Naive thymus-derived CD4-positive, alpha-beta T cell (primary cell): ENCODE results near the gene ARHGEF40. TPM values are rescaled to one million over a fixed set of nuclear protein-coding genes. Genes with fewer than 3 reads are reported as not detected.

Experiments used
- ATAC-seq: fragments of 150-1000 bp; cut with Tn5 transposase; 2 replicates; pipeline ENCODE4 v1.10.0; 2021; ENCODE audit warnings: mild to moderate bottlenecking, moderate library complexity
- CTCF ChIA-PET: fragments of 350-600 bp; sonication (Branson Sonifier 250); formaldehyde crosslinking; loops from one replicate; lab custom pipeline; 2021; ENCODE audit warnings: antibody characterized with exemption; lab: Charles Lee
- POLR2A ChIA-PET: fragments of 350-600 bp; sonication (Branson Sonifier 250); formaldehyde crosslinking; loops from one replicate; lab custom pipeline; 2021; ENCODE audit warnings: antibody characterized with exemption, inconsistent platforms; lab: Charles Lee
- DNase-seq, 9 donors: peaks; one replicate each; pipeline versions ENCODE4 v3.0.0 to v3.0.0-alpha.2; 2020 to 2022; ENCODE audit warnings: mixed read lengths in 1 of 9
- H3K27ac ChIP-seq: one replicate; pipeline ENCODE4 v1.7.0; 2013; ENCODE audit warnings: mild to moderate bottlenecking, low read depth, low read length, moderate library complexity
- H3K27me3 ChIP-seq, 2 donors: one replicate each; pipeline ENCODE4 v1.7.0; 2013; ENCODE audit warnings: low read length in 2 of 2, mild to moderate bottlenecking in 2 of 2, moderate library complexity in 2 of 2; ENCODE audit not compliant: control insufficient read depth in 2 of 2, insufficient read depth in 2 of 2
- H3K36me3 ChIP-seq, 3 experiments: 1 replicate in 2 of 3; 2 replicates in 1 of 3; pipeline ENCODE4 v1.7.0; 2013; ENCODE audit warnings: low read length in 3 of 3, mild to moderate bottlenecking in 3 of 3, moderate library complexity in 1 of 3; ENCODE audit not compliant: insufficient read depth in 3 of 3, control insufficient read depth in 2 of 3
- H3K4me1 ChIP-seq, 2 donors: one replicate each; pipeline ENCODE4 v1.7.0; 2013; ENCODE audit warnings: low read length in 2 of 2, mild to moderate bottlenecking in 2 of 2, moderate library complexity in 1 of 2; ENCODE audit not compliant: control insufficient read depth in 2 of 2, insufficient read depth in 2 of 2
- H3K4me3 ChIP-seq: 2 replicates; pipeline ENCODE4 v1.7.0; 2013; ENCODE audit warnings: mild to moderate bottlenecking, low read length
- H3K9me3 ChIP-seq, 3 experiments: 1 replicate in 2 of 3; 2 replicates in 1 of 3; pipeline ENCODE4 v1.7.0; 2013; ENCODE audit warnings: low read length in 3 of 3; ENCODE audit not compliant: control insufficient read depth in 2 of 3
- H3K27ac Mint-ChIP-seq, 9 donors: one replicate each; pipeline ENCODE4 v1.8.0; 2020 to 2022; ENCODE audit warnings: mixed read lengths in 9 of 9, mild to moderate bottlenecking in 8 of 9, moderate library complexity in 5 of 9, inconsistent platforms in 2 of 9
- H3K27me3 Mint-ChIP-seq, 5 donors: one replicate each; pipeline ENCODE4 v1.8.0; 2021 to 2022; ENCODE audit warnings: mixed read lengths in 5 of 5, mild to moderate bottlenecking in 1 of 5
- H3K36me3 Mint-ChIP-seq, 5 donors: one replicate each; pipeline ENCODE4 v1.8.0; 2020 to 2022; ENCODE audit warnings: mixed read lengths in 5 of 5, mild to moderate bottlenecking in 3 of 5, inconsistent platforms in 1 of 5
- H3K4me1 Mint-ChIP-seq, 7 donors: one replicate each; pipeline ENCODE4 v1.8.0; 2020 to 2022; ENCODE audit warnings: mixed read lengths in 7 of 7, mild to moderate bottlenecking in 3 of 7, inconsistent platforms in 1 of 7
- H3K4me3 Mint-ChIP-seq, 10 donors: one replicate each; pipeline ENCODE4 v1.8.0; 2020 to 2022; ENCODE audit warnings: mild to moderate bottlenecking in 10 of 10, mixed read lengths in 10 of 10, moderate library complexity in 6 of 10, inconsistent platforms in 2 of 10
- H3K9me3 Mint-ChIP-seq, 11 donors: one replicate each; pipeline ENCODE4 v1.8.0; 2020 to 2022; ENCODE audit warnings: mixed read lengths in 11 of 11, mild to moderate bottlenecking in 4 of 11, inconsistent platforms in 1 of 11, moderate library complexity in 1 of 11
- intact Hi-C, 2 donors: fragments of 100-400 bp; cut with micrococcal nuclease; formaldehyde crosslinking; loops; one replicate each; pipeline ENCODE4 v1.15.1; 2023
- polyA plus RNA-seq, 2 donors: library from polyadenylated mRNA; unstranded; fragments of 300-500 nt; fragmentation: Illumina TruSeq; gene quantifications; one replicate each; pipeline ENCODE4 v1.2.3, GENCODE V29; 2021
- total RNA-seq, 6 experiments: library from RNA in 5 of 6; stranded (reverse) in 5 of 6; gene quantifications; 1 replicate in 5 of 6; 2 replicates in 1 of 6; pipeline ENCODE4 v1.2.3 and lab custom pipeline; 2021 to 2026

The ARHGEF40 gene
- total and polyA plus RNA-seq, 7 experiments from 2014 or later: 0.11 to 40.5 (median 0.81) TPM; not detected in 2

DNA sequence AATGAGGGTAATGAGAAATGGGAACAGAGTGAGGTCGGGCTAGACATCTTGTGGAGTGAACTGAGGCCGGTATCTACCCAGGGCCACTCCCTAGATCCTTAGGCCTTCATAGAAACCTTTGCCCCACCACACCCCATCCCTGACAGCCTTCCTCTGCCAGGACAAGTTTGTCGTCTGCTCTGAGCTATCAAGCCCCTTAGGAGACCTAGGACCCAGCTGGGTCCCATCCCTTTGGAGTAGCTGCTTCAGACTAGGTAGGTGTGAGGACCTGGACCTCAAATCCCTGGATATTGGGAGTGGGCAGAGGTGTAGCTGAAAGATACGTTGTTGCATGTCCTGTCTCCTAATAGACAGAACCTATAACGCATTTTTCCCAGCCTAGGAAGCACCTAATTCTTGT, 30.8 kb downstream of the ARHGEF40 start, which contains the start of gene TMEM253:
Gene TMEM253, plus strand, starts transcription at position 136 of the 400 bp plus-strand sequence. CDS start 278 bp downstream, outside the sequence.
- H3K27ac ChIP-seq: no peak within 1 kb of the TSS
- CTCF ChIA-PET: interaction anchor here (1.3 to 2.6 kb wide), 5 partner anchors 9 to 86 kb away, joined by 3 to 17 read pairs (median 6); no protein-coding TSS in a partner anchor
- ATAC-seq (no peak), DNase-seq (no peak)
- H3K27me3 ChIP-seq: peaks cover 0 to 4% of the 10 kb centered on the region in 2 donors
- H3K36me3 ChIP-seq: no peaks in the 10 kb centered on the region
- Mint-ChIP-seq H3K36me3 (peaks cover 0 to 1% (median 0%) of the 10 kb centered on the region in 5 donors), H3K27ac (peak within 1 kb of the TSS in 7 of 9 donors; percentile 68 to 94 (median 90)), H3K4me1 (peaks cover 22 to 38% (median 35%) of the 10 kb centered on the region in 7 donors), H3K27me3 (peaks cover 0 to 22% (median 0%) of the 10 kb centered on the region in 5 donors), H3K4me3 (peak within 1 kb of the TSS in 3 of 10 donors; percentile 6 to 92 (median 52)), H3K9me3 (peaks cover 0 to 6% (median 0%) of the 10 kb centered on the region in 11 donors)
- POLR2A ChIA-PET: interaction anchor here (0.6 to 5.9 kb wide), 4 partner anchors 8 to 30 kb away, joined by 4 to 53 read pairs (median 8); no protein-coding TSS in a partner anchor
- H3K4me1 ChIP-seq: peaks cover 3 to 13% of the 10 kb centered on the region in 2 donors
- intact Hi-C loops: loop anchor here (5.0 kb wide), 5 partner anchors 281 to 759 kb away; partner anchors contain the start of genes CHD8 (in 1 of the 2), PARP2 (in 1 of the 2), PIP4P1 (in 1 of the 2) and RNASE4 (in 1 of the 2)
- H3K4me3 ChIP-seq: no peak within 1 kb of the TSS
- H3K9me3 ChIP-seq: no peaks in the 10 kb centered on the region

DNA sequence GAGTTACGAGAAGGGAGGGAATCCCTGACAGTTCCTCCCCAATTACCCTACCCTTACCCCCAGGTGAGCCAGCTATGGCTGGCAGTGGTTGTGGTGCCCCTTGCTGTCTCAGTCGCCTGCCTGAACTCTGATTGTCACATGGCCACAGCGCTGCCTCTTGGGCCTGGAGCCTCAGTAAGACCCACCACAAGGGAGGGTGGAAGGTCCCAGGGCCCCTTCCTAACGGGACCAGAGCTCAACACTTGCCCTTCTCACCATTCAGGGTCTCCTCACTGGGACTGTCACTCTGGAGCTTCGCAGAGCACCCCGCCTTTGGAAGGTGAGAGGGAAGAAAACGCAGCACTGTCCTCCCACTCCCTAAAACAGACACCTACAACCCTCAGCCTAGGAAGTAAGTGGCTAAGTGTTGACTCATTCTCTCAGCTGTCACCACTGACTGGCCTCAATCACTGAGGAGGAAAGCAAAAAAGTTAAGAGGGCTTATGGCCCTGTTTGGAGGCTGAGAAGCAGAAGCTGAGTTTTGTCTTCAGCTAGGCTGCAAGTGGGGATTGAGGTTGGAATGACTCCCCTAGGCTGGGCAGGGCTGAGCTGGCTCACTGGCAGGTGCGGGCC, 31.8 kb downstream of the ARHGEF40 start:
- H3K27ac ChIP-seq: no peak overlapping the region
- peaks cover 0 to 4% of the 10 kb centered on the region in 2 donors for H3K27me3 ChIP-seq
- H3K9me3 ChIP-seq: no peaks in the 10 kb centered on the region
- peaks cover 0 to 1% (median 0%) of the 10 kb centered on the region in 5 donors for H3K36me3 Mint-ChIP-seq
- H3K9me3 Mint-ChIP-seq: peaks cover 0 to 6% (median 0%) of the 10 kb centered on the region in 11 donors
- ATAC-seq (no peak), DNase-seq (no peak)
- intact Hi-C loops: loop anchor here (2.0 to 5.0 kb wide), 9 partner anchors 280 to 760 kb away; partner anchors contain the start of genes PIP4P1 (in 2 of the 2), CHD8 (in 1 of the 2), METTL3 (in 1 of the 2) and PARP2 (in 1 of the 2)
- H3K27me3 Mint-ChIP-seq: peaks cover 0 to 21% (median 0%) of the 10 kb centered on the region in 5 donors
- peaks cover 3 to 16% of the 10 kb centered on the region in 2 donors for H3K4me1 ChIP-seq
- ChIA-PET POLR2A (interaction anchor here (1.3 to 5.9 kb wide), 4 partner anchors 8 to 87 kb away, joined by 4 to 53 read pairs (median 18); no protein-coding TSS in a partner anchor), CTCF (interaction anchor here (1.3 to 5.1 kb wide), 5 partner anchors 10 to 87 kb away, joined by 3 to 37 read pairs (median 14); no protein-coding TSS in a partner anchor)
- peaks cover 26 to 43% (median 34%) of the 10 kb centered on the region in 7 donors for H3K4me1 Mint-ChIP-seq
- no peak overlapping the region for H3K4me3 ChIP-seq
- peak overlapping the region in 2 of 10 donors; percentile 29 to 37 for H3K4me3 Mint-ChIP-seq
- H3K27ac Mint-ChIP-seq: peak overlapping the region in 3 of 9 donors; percentile 68 to 82 (median 76)
- no peaks in the 10 kb centered on the region for H3K36me3 ChIP-seq

DNA sequence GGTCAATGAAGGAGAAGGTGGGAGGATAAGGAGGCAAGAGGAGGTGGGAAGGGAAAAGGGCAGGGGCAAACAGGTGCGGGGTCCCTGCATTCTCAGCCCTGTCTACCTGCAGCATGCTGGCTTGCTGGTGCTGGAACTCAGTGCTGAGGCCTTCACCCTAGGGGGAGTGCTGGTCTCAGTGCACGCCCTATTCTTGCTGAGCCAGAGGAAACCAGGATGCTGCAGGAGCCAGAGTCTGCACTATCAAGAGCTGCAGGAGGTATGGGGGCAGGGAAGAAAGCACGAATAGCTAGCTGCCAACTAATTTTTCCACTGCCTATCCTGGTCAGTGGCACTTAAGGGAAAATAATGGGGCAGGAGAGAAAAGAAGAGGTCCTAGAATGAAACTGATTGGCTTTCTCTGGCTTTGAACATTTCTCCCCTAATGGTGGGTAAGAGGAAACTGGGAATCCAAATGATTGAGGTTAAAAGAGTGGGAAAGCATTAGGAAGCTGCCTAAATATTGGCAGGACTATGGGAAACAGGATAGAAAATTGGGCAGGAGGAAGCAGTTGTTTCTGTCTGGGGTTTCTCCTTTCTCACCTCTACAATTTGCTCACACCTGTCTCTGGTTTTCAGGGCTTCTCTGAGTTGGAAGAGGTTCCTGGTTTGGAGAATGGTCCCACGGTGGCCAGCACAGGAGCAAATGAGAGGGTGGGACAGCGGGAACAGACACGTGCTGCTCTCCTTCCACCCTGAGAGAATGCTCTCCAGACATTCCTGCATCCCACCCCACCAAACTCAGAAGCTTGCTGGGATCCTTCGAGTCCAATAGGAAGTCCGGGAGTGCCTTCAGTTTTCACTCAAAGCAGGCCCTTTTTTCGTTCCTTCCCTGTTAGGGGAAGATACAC, 32.7 kb downstream of the ARHGEF40 start:
- H3K36me3 Mint-ChIP-seq: peaks cover 0 to 1% (median 0%) of the 10 kb centered on the region in 5 donors
- H3K27me3 Mint-ChIP-seq: peaks cover 0 to 15% (median 0%) of the 10 kb centered on the region in 5 donors
- peak overlapping the region in 9 of 10 donors; percentile 55 to 99 (median 92) for H3K4me3 Mint-ChIP-seq
- intact Hi-C loops: loop anchor here (1.0 to 5.0 kb wide), 14 partner anchors 113 to 760 kb away; partner anchors contain the start of genes CHD8 (in 2 of the 2), PIP4P1 (in 2 of the 2), TOX4 (in 2 of the 2) and HNRNPC (in 1 of the 2)
- H3K27me3 ChIP-seq: peaks cover 0 to 4% of the 10 kb centered on the region in 2 donors
- no peaks in the 10 kb centered on the region for H3K9me3 ChIP-seq
- no peaks in the 10 kb centered on the region for H3K36me3 ChIP-seq
- DNase-seq (no peak), ATAC-seq (no peak)
- H3K4me1 ChIP-seq: peaks cover 3 to 8% of the 10 kb centered on the region in 2 donors
- H3K4me3 ChIP-seq: peak overlapping the region; percentile 94
- peaks cover 27 to 45% (median 30%) of the 10 kb centered on the region in 7 donors for H3K4me1 Mint-ChIP-seq
- ChIA-PET CTCF (interaction anchor here (1.2 to 8.6 kb wide), 9 partner anchors 9 to 88 kb away, joined by 3 to 158 read pairs (median 17); partner anchors contain the start of gene ARHGEF40), POLR2A (interaction anchor here (1.1 to 5.9 kb wide), 5 partner anchors 9 to 88 kb away, joined by 4 to 53 read pairs (median 22); no protein-coding TSS in a partner anchor)
- H3K27ac ChIP-seq: peak overlapping the region; percentile 96
- peaks cover 0 to 4% (median 0%) of the 10 kb centered on the region in 11 donors for H3K9me3 Mint-ChIP-seq
- peak overlapping the region in 8 of 9 donors; percentile 76 to 97 (median 86) for H3K27ac Mint-ChIP-seq

DNA sequence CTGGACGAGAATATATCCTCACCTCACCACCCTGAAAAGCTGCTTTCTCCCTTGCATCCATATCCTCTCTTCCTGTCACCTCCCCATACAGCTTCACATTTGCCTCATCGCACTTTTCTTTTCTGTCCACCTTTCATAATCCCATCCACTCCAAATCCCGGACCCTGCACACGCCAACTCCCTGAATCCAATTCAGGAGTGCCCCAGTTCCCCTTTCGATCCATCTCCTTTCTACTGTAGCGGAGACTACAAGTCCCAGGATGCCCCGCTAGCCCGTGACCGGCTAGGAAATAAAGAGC, 33.3 kb downstream of the ARHGEF40 start:
- intact Hi-C loops: loop anchor here (1.0 to 5.0 kb wide), 14 partner anchors 114 to 761 kb away; partner anchors contain the start of genes CHD8 (in 2 of the 2), PIP4P1 (in 2 of the 2), TOX4 (in 2 of the 2) and HNRNPC (in 1 of the 2)
- no peak for DNase-seq
- Histone ChIP-seq H3K9me3 (no peaks in the 10 kb centered on the region), H3K36me3 (no peaks in the 10 kb centered on the region), H3K27ac (peak overlapping the region; percentile 96), H3K4me1 (peaks cover 3 to 8% of the 10 kb centered on the region in 2 donors), H3K27me3 (peaks cover 0 to 4% of the 10 kb centered on the region in 2 donors), H3K4me3 (peak overlapping the region; percentile 94)
- ChIA-PET POLR2A (interaction anchor here (1.1 to 5.9 kb wide), 5 partner anchors 10 to 88 kb away, joined by 4 to 53 read pairs (median 22); no protein-coding TSS in a partner anchor), CTCF (interaction anchor here (1.2 to 8.6 kb wide), 7 partner anchors 9 to 88 kb away, joined by 3 to 158 read pairs (median 37); partner anchors contain the start of genes ARHGEF40 and RNASE7)
- Mint-ChIP-seq H3K4me1 (peaks cover 27 to 45% (median 30%) of the 10 kb centered on the region in 7 donors), H3K27ac (peak overlapping the region; percentile 25 to 97 (median 89)), H3K4me3 (peak overlapping the region; percentile 74 to 99 (median 91)), H3K9me3 (peaks cover 0 to 4% (median 0%) of the 10 kb centered on the region in 11 donors), H3K27me3 (peaks cover 0 to 15% (median 0%) of the 10 kb centered on the region in 5 donors), H3K36me3 (peaks cover 0 to 1% (median 0%) of the 10 kb centered on the region in 5 donors)
- ATAC-seq: no peak

DNA sequence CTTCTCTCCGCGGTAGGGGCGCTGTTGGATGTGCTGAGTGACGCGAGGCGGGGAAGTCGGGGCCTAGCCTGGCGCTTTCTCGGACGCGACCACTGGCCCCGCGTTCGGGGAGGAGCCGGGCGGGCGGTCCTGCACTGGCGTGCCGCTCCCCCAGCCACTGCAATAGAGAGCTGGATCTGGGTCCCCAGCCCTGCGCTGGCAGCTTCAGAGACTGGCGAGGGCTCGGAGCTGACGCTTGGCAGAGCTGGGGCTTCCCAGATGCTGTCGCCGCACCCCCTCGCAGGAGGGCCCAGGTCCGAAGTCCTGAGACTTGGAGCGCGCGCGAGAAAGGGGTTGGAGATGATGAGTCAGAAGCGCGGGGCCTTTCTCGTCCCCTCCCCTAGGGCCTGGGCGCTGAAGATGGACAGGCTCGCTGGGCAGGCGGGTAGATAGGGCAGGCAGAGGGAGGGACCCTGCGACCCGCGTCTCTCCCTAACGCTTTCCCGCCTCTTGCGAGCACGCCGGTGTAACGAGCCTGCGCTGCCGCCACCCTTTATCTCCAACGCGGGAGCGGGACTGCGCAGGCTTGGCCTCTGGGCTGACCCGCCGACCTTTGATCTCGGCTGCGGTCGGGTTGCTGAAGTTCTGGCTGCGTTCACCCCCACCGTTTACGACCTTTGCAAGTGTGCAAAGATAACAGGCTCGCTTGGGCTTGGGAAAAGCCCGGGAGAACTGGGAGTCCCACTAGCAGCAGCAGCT, 33.8 kb downstream of the ARHGEF40 start:
- peaks cover 23 to 41% (median 26%) of the 10 kb centered on the region in 7 donors for H3K4me1 Mint-ChIP-seq
- Histone ChIP-seq H3K4me1 (peaks cover 3 to 8% of the 10 kb centered on the region in 2 donors), H3K27me3 (peaks cover 0 to 4% of the 10 kb centered on the region in 2 donors), H3K27ac (peak overlapping the region; percentile 96), H3K4me3 (peak overlapping the region; percentile 94), H3K36me3 (no peaks in the 10 kb centered on the region), H3K9me3 (no peaks in the 10 kb centered on the region)
- CTCF ChIA-PET: interaction anchor here (0.6 to 8.6 kb wide), 12 partner anchors 10 to 105 kb away, joined by 3 to 158 read pairs (median 10); partner anchors contain the start of genes ARHGEF40, RNASE7 and SLC39A2
- ATAC-seq (peak; percentile 92), DNase-seq (peak; percentile 87 to 94 (median 92))
- peak overlapping the region; percentile 74 to 99 (median 91) for H3K4me3 Mint-ChIP-seq
- peaks cover 0 to 11% (median 0%) of the 10 kb centered on the region in 5 donors for H3K27me3 Mint-ChIP-seq
- peaks cover 0 to 1% (median 0%) of the 10 kb centered on the region in 5 donors for H3K36me3 Mint-ChIP-seq
- POLR2A ChIA-PET: interaction anchor here (1.1 to 5.9 kb wide), 10 partner anchors 10 to 333 kb away, joined by 3 to 53 read pairs (median 9); no protein-coding TSS in a partner anchor
- H3K9me3 Mint-ChIP-seq: peaks cover 0 to 1% (median 0%) of the 10 kb centered on the region in 11 donors
- intact Hi-C loops: loop anchor here (1.0 to 5.0 kb wide), 24 partner anchors 12 to 762 kb away; partner anchors contain the start of genes CHD8 (in 2 of the 2), HNRNPC (in 2 of the 2), METTL17 (in 2 of the 2) and METTL3 (in 2 of the 2)
- H3K27ac Mint-ChIP-seq: peak overlapping the region; percentile 25 to 97 (median 89)
